Measurements from ENCODE around the gene SUGP1. TPM values are rescaled to one million over a fixed set of nuclear protein-coding genes. Genes with fewer than 3 reads are reported as not detected.

The SUGP1 gene
- polyA plus RNA-seq, 1 donor (not counting 4 experiments of a cell fraction or from before 2014, with no cell fraction given), result 28.6 TPM

DNA sequence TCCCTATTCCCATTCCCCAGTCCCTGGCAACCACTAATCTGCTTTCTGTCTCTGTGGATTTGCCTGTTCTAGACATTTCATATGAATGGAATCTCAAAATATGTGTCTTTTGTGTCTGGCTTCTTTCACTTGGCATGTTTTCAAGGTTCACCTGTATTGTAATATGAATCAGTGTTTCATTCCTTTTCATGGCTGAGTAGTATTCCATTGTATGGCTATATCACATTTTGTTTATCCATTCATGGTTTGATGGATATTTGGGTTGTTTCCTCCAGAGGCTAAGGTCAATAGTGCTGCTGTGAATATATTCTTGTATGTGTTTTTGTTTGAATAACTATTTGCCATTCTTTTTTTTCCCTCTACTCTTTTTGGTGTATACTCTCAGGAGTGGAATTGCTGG lies 84.1 kb downstream of the SUGP1 start:
- Histone ChIP-seq H3K4me3 (ENCODE audit: control insufficient read depth in 2 of 3, extremely low read depth in 1 of 3, insufficient read depth in 2 of 3, low read depth in 1 of 3, low read length in 3 of 3) (no peak overlapping the region), H4K20me1 (ENCODE audit: control insufficient read depth, extremely low read depth, insufficient read depth, low read length) (no peaks in the 10 kb centered on the region), H3K4me1 (ENCODE audit: control insufficient read depth, extremely low read depth, insufficient read depth, low read length) (no peaks in the 10 kb centered on the region), H3K9me3 (ENCODE audit: control insufficient read depth, low read depth, low read length) (peaks cover 12% of the 10 kb centered on the region), H3K36me3 (ENCODE audit: control insufficient read depth in 2 of 2, extremely low read depth in 1 of 2, insufficient read depth in 2 of 2, low read length in 2 of 2) (no peaks in the 10 kb centered on the region), H3K9ac (ENCODE audit: control insufficient read depth, extremely low read depth, insufficient read depth, low read length) (no peak overlapping the region), H3K79me2 (ENCODE audit: control insufficient read depth, insufficient read depth, low read length) (no peaks in the 10 kb centered on the region), H2AFZ (ENCODE audit: control insufficient read depth, low read length) (no peak overlapping the region), H3K27ac (ENCODE audit: control insufficient read depth, insufficient read depth, low read length) (no peak overlapping the region), H3K9me1 (ENCODE audit: control insufficient read depth, extremely low read depth, insufficient read depth, low read length) (no peaks in the 10 kb centered on the region), H3K27me3 (ENCODE audit: control insufficient read depth, extremely low read depth, insufficient read depth, low read length) (peaks cover 6% of the 10 kb centered on the region), H3K4me2 (ENCODE audit: control insufficient read depth, extremely low read depth, insufficient read depth, low read depth, low read length) (no peak overlapping the region)
- FAIRE-seq, result no peak
- no peak for DNase-seq (ENCODE audit: low read depth, low spot score)
- dilution Hi-C loops (cut with MboI; ENCODE audit: extremely low pct_ligation_motif_present, low sequenced_read_pairs), result no loop called here
- no peak for TF ChIP-seq EZH2 (IDR thresholded peaks at IDR 0.05; ENCODE audit: low read length)
- TF ChIP-seq, protein P1, sequence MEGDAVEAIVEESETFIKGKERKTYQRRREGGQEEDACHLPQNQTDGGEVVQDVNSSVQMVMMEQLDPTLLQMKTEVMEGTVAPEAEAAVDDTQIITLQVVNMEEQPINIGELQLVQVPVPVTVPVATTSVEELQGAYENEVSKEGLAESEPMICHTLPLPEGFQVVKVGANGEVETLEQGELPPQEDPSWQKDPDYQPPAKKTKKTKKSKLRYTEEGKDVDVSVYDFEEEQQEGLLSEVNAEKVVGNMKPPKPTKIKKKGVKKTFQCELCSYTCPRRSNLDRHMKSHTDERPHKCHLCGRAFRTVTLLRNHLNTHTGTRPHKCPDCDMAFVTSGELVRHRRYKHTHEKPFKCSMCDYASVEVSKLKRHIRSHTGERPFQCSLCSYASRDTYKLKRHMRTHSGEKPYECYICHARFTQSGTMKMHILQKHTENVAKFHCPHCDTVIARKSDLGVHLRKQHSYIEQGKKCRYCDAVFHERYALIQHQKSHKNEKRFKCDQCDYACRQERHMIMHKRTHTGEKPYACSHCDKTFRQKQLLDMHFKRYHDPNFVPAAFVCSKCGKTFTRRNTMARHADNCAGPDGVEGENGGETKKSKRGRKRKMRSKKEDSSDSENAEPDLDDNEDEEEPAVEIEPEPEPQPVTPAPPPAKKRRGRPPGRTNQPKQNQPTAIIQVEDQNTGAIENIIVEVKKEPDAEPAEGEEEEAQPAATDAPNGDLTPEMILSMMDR (optimal IDR thresholded peaks at IDR 0.05 in 1 of 3, IDR thresholded peaks at IDR 0.05 in 1 of 3, conservative IDR thresholded peaks at IDR 0.05 in 1 of 3; ENCODE audit: extremely low read depth in 1 of 3, insufficient read depth in 2 of 3, low read length in 3 of 3), result no peak

DNA sequence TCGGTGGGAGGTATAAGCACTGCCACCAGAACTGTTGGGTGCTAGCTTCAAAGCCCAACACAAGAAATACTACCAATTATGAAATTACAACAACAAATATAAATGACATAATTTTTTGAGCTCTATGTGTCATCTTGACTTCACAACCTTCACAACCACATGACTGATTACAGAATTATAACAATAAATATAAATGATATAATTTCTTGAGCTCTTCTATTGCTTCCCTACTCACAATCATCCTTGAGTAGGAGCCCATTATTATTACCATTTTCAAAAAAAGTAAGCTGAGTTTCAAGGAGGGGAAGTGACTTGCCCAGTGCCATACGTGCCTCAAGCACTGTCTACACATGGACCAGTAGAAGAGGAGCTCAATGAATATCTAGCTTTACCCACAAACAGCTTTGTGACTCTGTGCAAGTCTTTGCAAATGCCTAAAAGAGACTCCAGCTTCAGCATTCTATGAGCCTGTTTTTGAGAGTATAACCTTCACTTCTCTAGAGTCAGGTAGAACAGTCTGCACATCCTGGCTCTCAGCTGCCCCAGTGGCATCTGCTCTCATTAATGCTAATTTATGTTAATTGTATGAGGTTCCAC lies 86.0 kb downstream of the SUGP1 start:
- Histone ChIP-seq H3K9me1 (ENCODE audit: control insufficient read depth, extremely low read depth, insufficient read depth, low read length) (no peaks in the 10 kb centered on the region), H3K9me3 (ENCODE audit: control insufficient read depth, low read depth, low read length) (peaks cover 12% of the 10 kb centered on the region), H4K20me1 (ENCODE audit: control insufficient read depth, extremely low read depth, insufficient read depth, low read length) (no peaks in the 10 kb centered on the region), H3K27me3 (ENCODE audit: control insufficient read depth, extremely low read depth, insufficient read depth, low read length) (no peaks in the 10 kb centered on the region), H3K9ac (ENCODE audit: control insufficient read depth, extremely low read depth, insufficient read depth, low read length) (no peak overlapping the region), H3K79me2 (ENCODE audit: control insufficient read depth, insufficient read depth, low read length) (no peaks in the 10 kb centered on the region), H3K27ac (ENCODE audit: control insufficient read depth, insufficient read depth, low read length) (no peak overlapping the region), H3K4me1 (ENCODE audit: control insufficient read depth, extremely low read depth, insufficient read depth, low read length) (no peaks in the 10 kb centered on the region), H3K4me2 (ENCODE audit: control insufficient read depth, extremely low read depth, insufficient read depth, low read depth, low read length) (no peak overlapping the region), H2AFZ (ENCODE audit: control insufficient read depth, low read length) (no peak overlapping the region), H3K4me3 (ENCODE audit: control insufficient read depth in 2 of 3, extremely low read depth in 1 of 3, insufficient read depth in 2 of 3, low read depth in 1 of 3, low read length in 3 of 3) (no peak overlapping the region), H3K36me3 (ENCODE audit: control insufficient read depth in 2 of 2, extremely low read depth in 1 of 2, insufficient read depth in 2 of 2, low read length in 2 of 2) (no peaks in the 10 kb centered on the region)
- no peak for DNase-seq (ENCODE audit: low read depth, low spot score)
- FAIRE-seq, result no peak
- TF ChIP-seq EZH2 (IDR thresholded peaks at IDR 0.05; ENCODE audit: low read length), result no peak
- TF ChIP-seq, protein P1 (optimal IDR thresholded peaks at IDR 0.05 in 1 of 3, IDR thresholded peaks at IDR 0.05 in 1 of 3, conservative IDR thresholded peaks at IDR 0.05 in 1 of 3; ENCODE audit: extremely low read depth in 1 of 3, insufficient read depth in 2 of 3, low read length in 3 of 3), result no peak
- dilution Hi-C loops (cut with MboI; ENCODE audit: extremely low pct_ligation_motif_present, low sequenced_read_pairs), result no loop called here
